ENCODE measurements around the gene HADH. TPM values are rescaled to one million over a fixed set of nuclear protein-coding genes. Genes with fewer than 3 reads are reported as not detected.

The HADH gene
- total RNA-seq (2021; fragmentation: NEBNext Ultra II Directional; extraction: Animal tissue kit (Norgen Biotek cat#: 25700)) = 10 to 100 TPM; 28.9 to 35.5 (median 32.8) TPM
- long read RNA-seq, transcript HADH-201 (8 exons, 1,912 nt) = major isoform, 55 of 62 reads
- long read RNA-seq, partial matches to known transcripts = 3 of 62 reads
- long read RNA-seq, other reads (novel, unspliced or antisense) = 4 of 62 reads

DNA sequence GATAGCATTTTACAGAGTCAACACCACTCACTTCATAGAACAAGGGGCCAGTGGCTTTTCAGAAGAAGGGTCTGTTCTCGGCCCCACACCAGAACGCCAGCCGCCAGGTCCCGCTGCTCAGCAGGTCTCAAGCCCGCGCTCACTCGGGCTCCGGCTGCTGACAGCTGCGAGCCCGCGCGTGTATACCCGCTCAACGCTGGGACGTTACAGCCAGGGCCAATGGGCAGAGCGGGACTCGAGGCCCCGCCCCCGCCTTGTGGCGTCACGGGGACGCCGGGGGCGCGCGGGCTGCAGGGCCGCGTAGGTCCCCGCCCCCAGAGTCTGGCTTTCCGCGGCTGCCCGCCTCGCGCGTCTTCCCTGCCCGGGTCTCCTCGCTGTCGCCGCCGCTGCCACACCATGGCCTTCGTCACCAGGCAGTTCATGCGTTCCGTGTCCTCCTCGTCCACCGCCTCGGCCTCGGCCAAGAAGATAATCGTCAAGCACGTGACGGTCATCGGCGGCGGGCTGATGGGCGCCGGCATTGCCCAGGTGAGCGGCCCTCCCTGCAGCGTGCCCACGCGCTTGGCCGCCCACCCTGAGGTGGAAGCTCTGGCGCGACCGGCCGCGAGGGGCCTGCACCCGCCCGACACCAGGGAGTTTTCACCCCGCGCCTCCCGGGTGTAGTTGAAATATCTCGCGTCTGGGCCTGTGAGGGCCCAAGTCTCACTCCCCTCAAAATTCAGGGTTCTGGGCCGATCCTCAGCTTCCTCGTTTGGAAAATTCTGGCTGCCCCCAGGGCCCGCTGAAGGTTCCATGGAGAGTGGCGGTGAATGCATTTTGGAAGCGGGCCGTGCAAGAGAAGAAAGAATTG, at the start of gene HADH:
TSS of gene HADH (plus strand) at position 353 of the 850 bp plus-strand sequence. CDS start at position 397, 44 bp downstream.
- Mint-ChIP-seq H3K9me3 (no peaks in the 10 kb centered on the region), H3K4me3 (peak within 1 kb of the TSS; percentile 97), H3K27me3 (ENCODE audit: insufficient read depth) (0 out of 2 replicates have a peak, but pooled peaks cover 2% of the 10 kb centered on the region), H3K27ac (peak within 1 kb of the TSS; percentile 89), H3K4me1 (ENCODE audit: low read depth) (peaks cover 41% of the 10 kb centered on the region), H3K36me3 (ENCODE audit: low read depth) (no peaks in the 10 kb centered on the region)
- TF ChIP-seq, protein P1, sequence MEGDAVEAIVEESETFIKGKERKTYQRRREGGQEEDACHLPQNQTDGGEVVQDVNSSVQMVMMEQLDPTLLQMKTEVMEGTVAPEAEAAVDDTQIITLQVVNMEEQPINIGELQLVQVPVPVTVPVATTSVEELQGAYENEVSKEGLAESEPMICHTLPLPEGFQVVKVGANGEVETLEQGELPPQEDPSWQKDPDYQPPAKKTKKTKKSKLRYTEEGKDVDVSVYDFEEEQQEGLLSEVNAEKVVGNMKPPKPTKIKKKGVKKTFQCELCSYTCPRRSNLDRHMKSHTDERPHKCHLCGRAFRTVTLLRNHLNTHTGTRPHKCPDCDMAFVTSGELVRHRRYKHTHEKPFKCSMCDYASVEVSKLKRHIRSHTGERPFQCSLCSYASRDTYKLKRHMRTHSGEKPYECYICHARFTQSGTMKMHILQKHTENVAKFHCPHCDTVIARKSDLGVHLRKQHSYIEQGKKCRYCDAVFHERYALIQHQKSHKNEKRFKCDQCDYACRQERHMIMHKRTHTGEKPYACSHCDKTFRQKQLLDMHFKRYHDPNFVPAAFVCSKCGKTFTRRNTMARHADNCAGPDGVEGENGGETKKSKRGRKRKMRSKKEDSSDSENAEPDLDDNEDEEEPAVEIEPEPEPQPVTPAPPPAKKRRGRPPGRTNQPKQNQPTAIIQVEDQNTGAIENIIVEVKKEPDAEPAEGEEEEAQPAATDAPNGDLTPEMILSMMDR (IDR thresholded peaks at IDR 0.05) = no peak
- DNase-seq = peak; percentile 83

DNA sequence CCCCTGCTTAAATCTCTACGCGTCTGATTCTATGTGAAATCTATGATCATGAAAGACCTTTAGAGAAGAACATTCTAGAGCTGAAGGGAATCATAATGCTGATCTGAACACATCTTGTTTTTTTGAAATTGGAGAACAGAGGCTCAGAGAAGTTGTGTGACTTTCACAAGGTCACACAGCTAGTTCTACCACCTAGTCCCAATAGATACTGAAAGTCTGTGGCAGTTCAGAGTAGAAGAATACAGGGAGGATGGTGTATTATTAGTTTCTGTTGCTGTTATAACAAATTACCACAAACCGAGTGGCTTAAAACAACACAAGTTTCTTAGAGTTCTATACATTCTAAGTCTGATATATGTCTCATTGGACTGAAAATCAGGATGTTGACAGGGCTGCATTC, 43.9 kb upstream of the HADH start:
- Mint-ChIP-seq H3K27me3 (ENCODE audit: insufficient read depth) (no peaks in the 10 kb centered on the region; the same call in 1 of the 2 replicates), H3K36me3 (ENCODE audit: low read depth) (peaks cover 33% of the 10 kb centered on the region), H3K9me3 (no peaks in the 10 kb centered on the region), H3K27ac (no peak overlapping the region), H3K4me3 (no peak overlapping the region), H3K4me1 (ENCODE audit: low read depth) (peaks cover 13% of the 10 kb centered on the region)
- no peak for DNase-seq
- TF ChIP-seq, protein P1 (IDR thresholded peaks at IDR 0.05) = no peak

DNA sequence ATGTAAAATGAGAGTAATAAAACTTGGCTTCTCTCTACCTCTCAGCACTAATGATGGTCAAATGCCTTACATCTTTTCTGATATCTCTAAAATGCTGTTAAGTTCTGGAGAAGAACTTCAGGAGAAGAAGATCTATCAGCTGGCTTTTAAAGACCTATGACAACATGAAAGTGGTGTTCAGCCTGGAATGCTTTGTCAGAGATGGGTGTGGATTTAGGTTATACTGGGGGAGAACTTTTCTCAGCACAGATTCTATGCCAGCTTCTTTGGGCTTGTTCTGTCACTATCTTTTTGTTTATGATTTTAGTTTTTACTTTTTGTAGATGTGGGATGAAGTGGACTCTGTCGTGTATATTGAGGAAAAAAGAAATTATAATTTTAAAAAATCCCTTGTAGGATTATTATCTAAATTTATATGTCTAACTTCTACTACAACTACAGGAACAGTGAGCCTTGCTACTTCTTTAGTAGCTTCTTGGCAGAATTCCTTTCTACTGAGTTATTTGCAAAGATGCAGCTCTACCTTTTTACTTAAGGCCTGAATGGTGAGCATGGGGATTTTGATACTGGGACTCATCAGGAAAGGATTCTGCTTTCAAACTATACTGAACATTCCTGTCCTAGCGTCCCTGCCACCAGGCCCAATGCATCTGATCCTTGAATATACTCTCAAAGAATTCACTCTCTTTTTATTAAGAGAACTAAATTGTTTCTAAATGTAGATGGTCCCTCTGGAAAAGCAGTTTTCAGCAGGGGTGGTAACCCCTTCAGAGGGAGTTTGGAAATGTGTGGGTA, 38.7 kb upstream of the HADH start:
- peak overlapping the region; percentile 86 for H3K27ac Mint-ChIP-seq

DNA sequence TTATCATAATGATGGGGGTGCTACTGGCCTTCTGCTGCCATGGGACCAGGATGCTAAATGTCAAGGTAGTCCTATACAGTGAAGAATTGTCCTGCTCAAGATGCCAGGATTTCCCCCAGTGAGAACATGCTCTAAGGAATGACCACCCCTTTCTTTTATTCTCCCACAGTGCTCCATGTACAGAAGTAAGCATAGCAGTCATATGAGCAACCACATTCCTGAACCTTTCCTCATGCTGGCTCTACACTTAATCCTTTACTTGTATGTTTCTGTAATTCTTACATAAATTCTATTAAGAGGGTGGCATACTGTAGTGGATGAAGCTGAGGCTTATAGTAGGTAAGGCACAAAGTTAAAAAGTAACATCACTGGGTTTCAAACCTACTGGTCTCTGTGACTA, 38.1 kb upstream of the HADH start:
- Mint-ChIP-seq H3K27me3 (ENCODE audit: insufficient read depth) (no peaks in the 10 kb centered on the region), H3K4me3 (peak overlapping the region; percentile 69), H3K36me3 (ENCODE audit: low read depth) (peaks cover 29% of the 10 kb centered on the region), H3K4me1 (ENCODE audit: low read depth) (peaks cover 44% of the 10 kb centered on the region), H3K27ac (peak overlapping the region; percentile 86), H3K9me3 (peaks cover 4% of the 10 kb centered on the region)
- TF ChIP-seq, protein P1 (IDR thresholded peaks at IDR 0.05) = no peak
- DNase-seq = peak; percentile 85

More for the DNA sequence above, 38.7 kb upstream of the HADH start:
- Mint-ChIP-seq H3K27me3 (ENCODE audit: insufficient read depth) (no peaks in the 10 kb centered on the region), H3K36me3 (ENCODE audit: low read depth) (peaks cover 23% of the 10 kb centered on the region), H3K4me3 (peak overlapping the region; percentile 69), H3K9me3 (no peaks in the 10 kb centered on the region), H3K4me1 (ENCODE audit: low read depth) (peaks cover 39% of the 10 kb centered on the region)
- peak; percentile 39 for DNase-seq
- TF ChIP-seq, protein P1 (IDR thresholded peaks at IDR 0.05) = no peak

DNA sequence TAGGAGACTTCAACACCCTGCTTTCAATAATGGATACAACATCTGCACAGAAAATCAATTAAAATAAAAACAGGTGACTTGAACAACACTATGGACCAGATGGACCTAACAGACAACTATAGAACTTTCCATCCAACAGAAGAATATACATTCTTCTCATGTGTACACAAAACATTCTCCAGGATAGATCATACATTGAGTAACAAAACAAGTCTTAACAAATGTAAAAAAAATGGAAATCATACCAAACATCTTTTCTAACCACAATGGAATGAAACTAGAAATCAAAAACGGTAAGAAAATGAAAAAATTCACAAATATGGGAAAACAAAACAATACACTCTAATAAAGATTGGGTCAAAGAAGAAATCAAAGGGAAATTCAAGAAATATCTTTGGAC, 33.7 kb upstream of the HADH start:
- peaks cover 28% of the 10 kb centered on the region for H3K4me1 Mint-ChIP-seq (ENCODE audit: low read depth)
- H3K27me3 Mint-ChIP-seq (ENCODE audit: insufficient read depth) = peaks cover 2% of the 10 kb centered on the region; the same call in 1 of the 2 replicates
- no peak overlapping the region for H3K4me3 Mint-ChIP-seq
- TF ChIP-seq, protein P1 (IDR thresholded peaks at IDR 0.05) = no peak
- peaks cover 12% of the 10 kb centered on the region for H3K36me3 Mint-ChIP-seq (ENCODE audit: low read depth)
- no peak for DNase-seq
- H3K9me3 Mint-ChIP-seq = peaks cover 6% of the 10 kb centered on the region
- H3K27ac Mint-ChIP-seq = no peak overlapping the region

Measured in HFFc6 (cell line).